Measurements from ENCODE around the gene FBXW11.

DNA sequence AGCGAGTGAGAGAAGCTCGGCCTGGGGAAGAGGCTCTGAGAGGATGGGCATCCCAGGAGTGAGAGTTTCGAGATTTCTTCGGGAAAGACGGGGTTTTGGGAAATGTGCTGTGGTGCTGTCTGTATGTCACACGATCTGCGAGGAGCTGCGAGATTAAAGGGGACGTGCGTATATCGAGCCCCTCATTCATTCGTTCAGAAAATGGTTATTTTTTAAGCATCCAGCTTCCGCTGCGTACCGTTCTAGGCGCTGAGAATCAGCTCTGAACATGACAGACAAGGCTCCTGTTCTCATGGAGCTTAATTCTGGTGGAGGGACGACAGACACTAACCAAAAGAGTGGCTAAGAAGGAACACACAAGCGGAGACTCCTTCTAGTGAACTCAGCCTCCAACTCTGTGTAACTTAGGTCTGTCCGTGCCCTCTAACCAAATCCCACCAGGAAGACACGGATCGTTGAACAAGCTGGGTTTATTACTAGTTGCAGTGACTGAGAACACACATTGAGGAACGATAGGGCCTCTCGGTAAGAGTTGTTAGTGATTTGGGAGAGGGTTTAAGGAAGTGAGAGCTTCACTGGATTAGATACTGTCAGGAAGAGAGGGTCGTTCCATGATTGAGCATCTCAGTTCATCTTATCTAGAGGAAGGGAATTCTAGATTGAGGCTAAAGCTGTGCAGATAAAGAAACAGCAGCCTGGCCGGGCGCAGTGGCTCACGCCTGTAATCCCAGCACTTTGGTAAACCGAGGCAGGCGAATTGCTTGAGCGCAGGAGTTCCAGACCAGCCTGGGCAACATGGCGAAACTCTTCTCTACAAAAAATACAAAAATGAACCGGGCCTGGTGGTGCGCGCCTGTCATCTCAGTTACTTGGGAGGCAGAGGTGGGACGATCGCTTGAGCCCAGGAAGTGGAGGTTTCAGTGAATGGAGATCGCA is 1.0 kb upstream of the FBXW11 start:
- TF ChIP-seq, protein P1, sequence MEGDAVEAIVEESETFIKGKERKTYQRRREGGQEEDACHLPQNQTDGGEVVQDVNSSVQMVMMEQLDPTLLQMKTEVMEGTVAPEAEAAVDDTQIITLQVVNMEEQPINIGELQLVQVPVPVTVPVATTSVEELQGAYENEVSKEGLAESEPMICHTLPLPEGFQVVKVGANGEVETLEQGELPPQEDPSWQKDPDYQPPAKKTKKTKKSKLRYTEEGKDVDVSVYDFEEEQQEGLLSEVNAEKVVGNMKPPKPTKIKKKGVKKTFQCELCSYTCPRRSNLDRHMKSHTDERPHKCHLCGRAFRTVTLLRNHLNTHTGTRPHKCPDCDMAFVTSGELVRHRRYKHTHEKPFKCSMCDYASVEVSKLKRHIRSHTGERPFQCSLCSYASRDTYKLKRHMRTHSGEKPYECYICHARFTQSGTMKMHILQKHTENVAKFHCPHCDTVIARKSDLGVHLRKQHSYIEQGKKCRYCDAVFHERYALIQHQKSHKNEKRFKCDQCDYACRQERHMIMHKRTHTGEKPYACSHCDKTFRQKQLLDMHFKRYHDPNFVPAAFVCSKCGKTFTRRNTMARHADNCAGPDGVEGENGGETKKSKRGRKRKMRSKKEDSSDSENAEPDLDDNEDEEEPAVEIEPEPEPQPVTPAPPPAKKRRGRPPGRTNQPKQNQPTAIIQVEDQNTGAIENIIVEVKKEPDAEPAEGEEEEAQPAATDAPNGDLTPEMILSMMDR (IDR thresholded peaks at IDR 0.05), result no peak
- TF ChIP-seq POLR2AphosphoS5 (IDR thresholded peaks at IDR 0.05), result no peak

Measured in suprapubic skin (tissue), 3 donors.